GM21737 (cell line): Measurements from ENCODE around the gene SLC23A1.
"Not testable (repeated sequence)": the region's sequence is repeated elsewhere in the genome, so short reads cannot be mapped to it uniquely, and the experiment has no call there.

Experiments used
- ATAC-seq: cut with Tn5 transposase; IDR thresholded peaks from one replicate; pipeline ENCODE4 v1.9.1; 2021; ENCODE audit warnings: mild to moderate bottlenecking, moderate library complexity; ENCODE audit not compliant: unreplicated experiment

The SLC23A1 gene

GRCh38 chr5:139374909-139375308 lies 8.2 kb downstream of the SLC23A1 start:
- no peak for ATAC-seq

GRCh38 chr5:139371482-139372435 lies 11.3 kb downstream of the SLC23A1 start:
- ATAC-seq = no peak

- ATAC-seq = no peak
Measured at GRCh38 chr5:139369181-139369580, 13.9 kb downstream of the SLC23A1 start.

- ATAC-seq = no peak
Measured at GRCh38 chr5:139368613-139369012, 14.5 kb downstream of the SLC23A1 start.

- ATAC-seq = no peak
Measured at GRCh38 chr5:139364466-139364865, 18.6 kb downstream of the SLC23A1 start.

GRCh38 chr5:139363937-139364336 lies 19.2 kb downstream of the SLC23A1 start:
- no peak for ATAC-seq

- ATAC-seq = no peak
Measured at GRCh38 chr5:139361835-139362429, 21.2 kb downstream of the SLC23A1 start.

GRCh38 chr5:139360384-139360783 lies 22.7 kb downstream of the SLC23A1 start:
- ATAC-seq = no peak

- no peak for ATAC-seq
Measured at GRCh38 chr5:139358064-139358463, 25.0 kb downstream of the SLC23A1 start.

- not testable (repeated sequence) for ATAC-seq
Measured at GRCh38 chr5:139355900-139356299, 27.2 kb downstream of the SLC23A1 start.

GRCh38 chr5:139354186-139354585 lies 28.9 kb downstream of the SLC23A1 start:
- ATAC-seq = no peak

GRCh38 chr5:139347863-139348262 lies 35.2 kb downstream of the SLC23A1 start:
- ATAC-seq = not testable (repeated sequence)

- not testable (repeated sequence) for ATAC-seq
Measured at GRCh38 chr5:139345442-139345841, 37.7 kb downstream of the SLC23A1 start.

GRCh38 chr5:139344177-139344576 lies 38.9 kb downstream of the SLC23A1 start:
- no peak for ATAC-seq

- no peak for ATAC-seq
Measured at GRCh38 chr5:139343476-139343875, 39.6 kb downstream of the SLC23A1 start.

GRCh38 chr5:139342423-139342723 lies 40.7 kb downstream of the SLC23A1 start:
- ATAC-seq = peak; percentile 42

GRCh38 chr5:139341689-139342422 lies 41.2 kb downstream of the SLC23A1 start, which contains the start of gene PAIP2:
PAIP2 (plus strand) TSS chr5:139341854; CDS start chr5:139363785, 21,931 bp downstream.
- ATAC-seq = peak; percentile 94

- ATAC-seq = no peak
Measured at GRCh38 chr5:139341187-139341688, 41.9 kb downstream of the SLC23A1 start.

- ATAC-seq = no peak
Measured at GRCh38 chr5:139340051-139340450, 43.0 kb downstream of the SLC23A1 start.

- ATAC-seq = no peak
Measured at GRCh38 chr5:139335811-139336210, 47.3 kb downstream of the SLC23A1 start.
